ENCODE results near the gene TMEM63C.

GRCh38 chr14:77249286-77249685 lies 67.7 kb downstream of the TMEM63C start:
- TF ChIP-seq POLR2A (IDR thresholded peaks at IDR 0.05) (no peak), CTCF (IDR thresholded peaks at IDR 0.05) (no peak)
